SIG-M5 (cell line): ENCODE results near the gene IQSEC1.

Experiments
- DNase-seq: peaks from one replicate; lab custom pipeline; 2025; lab: John Stamatoyannopoulos, UW

Gene IQSEC1

DNA sequence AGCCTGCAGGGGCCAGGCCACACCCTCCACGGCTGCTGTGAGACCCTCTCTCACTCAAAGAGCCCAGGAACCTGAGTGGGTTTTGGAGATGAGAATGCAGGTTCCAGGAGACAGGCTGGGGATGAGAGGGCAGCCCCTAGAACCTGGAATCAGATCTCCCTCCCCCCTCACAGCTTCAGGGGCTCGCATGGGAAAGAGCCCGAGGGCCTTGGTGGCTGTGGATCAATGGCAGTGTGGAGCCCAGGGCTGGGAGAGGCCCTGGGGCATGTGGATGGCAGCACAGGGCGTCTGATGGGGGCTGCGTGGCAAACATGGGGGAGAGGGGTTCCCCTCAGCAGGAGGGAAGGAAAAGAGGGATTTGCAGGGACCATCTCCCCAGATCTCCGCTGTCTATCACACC is 119.0 kb downstream of the IQSEC1 start:
- DNase-seq = no peak

DNA sequence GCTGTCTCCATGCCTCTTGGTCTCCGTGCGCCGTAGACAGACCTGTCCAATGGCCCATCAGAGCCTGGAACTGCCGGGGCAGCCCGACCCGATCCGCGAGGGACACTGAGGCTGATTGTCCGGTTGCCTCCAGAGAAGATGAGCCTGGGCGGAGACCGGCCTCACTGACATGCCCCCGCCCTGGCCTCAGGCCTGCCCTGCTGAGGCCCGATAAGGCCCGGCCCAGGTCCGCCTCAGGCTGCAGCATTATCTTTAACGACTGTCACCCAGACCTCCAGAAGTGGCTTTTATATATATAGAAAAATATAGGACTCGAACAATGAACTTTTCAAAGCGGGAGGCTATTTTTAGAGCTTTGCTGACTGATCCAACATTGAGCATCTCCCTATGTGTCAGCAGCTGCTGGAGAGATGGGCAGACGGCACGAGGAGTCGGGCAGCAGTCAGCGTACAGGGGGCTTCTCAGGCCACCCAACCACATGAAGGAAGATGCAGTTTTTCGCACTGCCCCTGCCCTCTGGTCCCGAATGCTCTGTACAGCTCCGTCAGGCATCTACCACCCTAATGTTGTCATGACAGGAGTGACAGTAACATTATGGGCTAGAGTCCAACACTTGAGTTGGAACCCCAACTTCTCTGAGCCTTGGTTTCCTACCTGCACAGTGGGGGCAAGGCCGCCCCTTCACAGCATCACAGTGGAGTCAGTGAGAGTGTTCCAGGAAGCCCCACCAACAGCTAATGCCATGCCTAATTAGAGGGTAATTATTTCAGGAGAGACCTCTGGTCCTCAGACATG is 119.8 kb downstream of the IQSEC1 start:
- DNase-seq = no peak

GRCh38 chr3:12952343-12953200 is 120.7 kb downstream of the IQSEC1 start:
- DNase-seq = no peak

- DNase-seq = no peak
Observed at GRCh38 chr3:12948891-12949711, 124.1 kb downstream of the IQSEC1 start.

DNA sequence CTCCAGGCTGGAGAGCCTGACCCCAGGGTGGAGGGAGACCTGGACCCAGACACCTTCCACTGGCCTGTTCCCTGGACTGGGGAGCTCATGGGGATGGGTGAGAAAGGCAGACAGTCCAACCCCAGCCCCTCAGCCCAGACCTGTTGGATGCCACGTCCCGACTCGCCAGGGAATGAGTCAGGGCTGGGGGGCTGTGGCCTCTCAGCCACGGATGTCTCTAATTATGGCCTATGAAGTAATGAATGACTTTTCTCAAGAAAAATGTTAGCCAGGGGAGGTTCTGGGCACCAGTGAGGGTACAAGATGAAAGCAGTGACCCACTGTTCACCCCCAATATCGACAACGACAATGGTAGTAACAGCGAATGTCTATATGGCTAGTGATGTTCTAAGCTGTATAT is 124.9 kb downstream of the IQSEC1 start:
- no peak for DNase-seq

GRCh38 chr3:12947504-12948369 is 125.5 kb downstream of the IQSEC1 start:
- DNase-seq = no peak

DNA sequence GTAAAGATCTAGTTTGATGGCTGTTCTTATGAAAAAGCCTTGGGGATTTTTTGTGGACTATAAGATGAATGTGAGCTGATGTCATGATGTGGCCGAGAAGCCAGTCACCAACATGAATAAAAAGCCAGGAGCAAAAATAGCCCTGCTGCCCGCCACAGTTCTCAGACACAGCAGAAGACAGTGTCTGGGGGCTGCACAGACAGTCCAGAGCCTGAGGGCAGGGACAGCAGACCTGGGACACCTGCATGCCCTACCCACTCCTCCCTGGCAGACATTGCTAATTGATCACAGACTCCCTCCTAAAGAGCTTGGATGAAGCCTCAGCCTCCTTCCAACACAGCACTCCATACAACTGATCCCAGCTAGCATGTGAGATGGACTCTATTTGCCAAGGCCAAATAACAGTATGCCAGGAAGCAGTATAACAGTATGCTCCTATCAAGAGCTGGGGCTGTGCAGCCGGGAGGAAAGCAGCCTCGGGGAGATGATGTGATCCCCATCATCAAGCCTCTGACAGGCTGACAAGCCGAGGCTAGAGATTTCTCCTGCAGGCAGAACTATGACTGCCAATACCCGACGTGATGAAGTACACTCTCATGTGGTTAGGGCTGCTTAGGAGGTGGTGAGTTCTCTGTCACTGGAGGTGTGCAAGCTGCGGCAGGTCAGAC is 126.4 kb downstream of the IQSEC1 start:
- no peak for DNase-seq

DNA sequence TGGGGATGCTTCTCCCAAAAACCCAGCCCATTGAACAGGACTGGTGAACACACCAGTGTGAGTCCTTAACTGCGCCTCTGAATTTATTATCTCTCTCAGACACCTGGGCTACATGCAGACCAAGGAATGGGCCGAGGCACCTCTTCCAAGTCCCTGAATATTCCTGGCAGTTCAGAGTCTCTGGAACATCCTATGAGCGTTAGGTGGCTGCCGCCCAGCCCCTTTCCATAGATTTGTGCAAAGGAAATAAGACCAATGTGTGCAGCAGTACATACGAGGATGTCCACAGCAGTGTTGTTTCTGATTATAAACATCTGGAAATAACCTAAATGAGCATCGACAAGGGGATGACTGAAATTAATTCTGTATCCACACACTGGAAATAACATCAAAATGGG is 127.0 kb downstream of the IQSEC1 start:
- no peak for DNase-seq

DNA sequence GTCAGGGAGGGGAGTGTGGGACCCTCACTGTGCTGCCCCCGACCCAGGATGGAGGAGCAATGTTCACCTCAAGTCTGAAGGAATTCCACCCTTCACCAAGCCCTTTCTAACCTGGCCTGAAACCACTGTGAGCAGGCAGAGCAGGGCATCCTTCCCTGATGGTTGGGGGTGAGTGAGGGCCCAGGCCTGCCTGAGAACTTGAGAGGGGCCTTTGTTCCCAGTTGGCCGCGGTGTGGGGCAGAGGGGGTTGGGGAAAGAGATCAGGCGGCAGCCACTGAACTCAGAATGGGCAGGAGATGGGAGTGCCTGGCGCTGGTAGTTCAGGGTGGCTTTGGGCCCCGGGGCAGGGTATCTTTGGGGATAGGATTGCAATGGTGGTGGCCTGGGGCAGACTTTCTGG is 128.4 kb downstream of the IQSEC1 start:
- no peak for DNase-seq

- DNase-seq = no peak
Observed at GRCh38 chr3:12944413-12944812, 128.8 kb downstream of the IQSEC1 start.

- DNase-seq = no peak
Observed at GRCh38 chr3:12943124-12944021, 129.9 kb downstream of the IQSEC1 start.

DNA sequence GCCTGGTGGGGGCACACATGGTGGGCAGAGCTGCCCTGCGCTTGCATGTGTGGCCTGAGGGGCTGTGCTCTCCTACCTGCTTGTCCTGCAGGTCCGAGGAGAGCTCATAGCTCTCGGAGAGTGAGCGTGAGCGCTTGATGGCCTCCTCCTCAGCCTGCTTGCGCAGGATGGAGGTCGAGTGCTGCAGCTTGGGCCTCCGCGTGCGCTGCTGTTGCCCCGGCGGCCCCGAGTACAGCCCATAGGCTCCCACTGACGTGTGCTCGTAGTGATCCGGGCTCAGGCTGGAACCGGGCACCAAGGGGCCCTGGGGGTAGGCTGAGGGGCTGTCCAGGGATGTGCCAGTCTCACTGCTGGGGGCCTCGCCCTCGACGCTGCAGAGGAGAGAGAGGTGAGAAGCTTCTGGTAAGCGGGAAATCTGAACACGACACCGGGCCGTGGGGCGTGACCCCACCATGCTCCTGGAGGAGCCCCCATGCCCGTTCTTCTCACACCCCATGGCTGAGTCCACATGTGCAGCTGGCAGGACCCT is 131.7 kb downstream of the IQSEC1 start:
- no peak for DNase-seq

DNA sequence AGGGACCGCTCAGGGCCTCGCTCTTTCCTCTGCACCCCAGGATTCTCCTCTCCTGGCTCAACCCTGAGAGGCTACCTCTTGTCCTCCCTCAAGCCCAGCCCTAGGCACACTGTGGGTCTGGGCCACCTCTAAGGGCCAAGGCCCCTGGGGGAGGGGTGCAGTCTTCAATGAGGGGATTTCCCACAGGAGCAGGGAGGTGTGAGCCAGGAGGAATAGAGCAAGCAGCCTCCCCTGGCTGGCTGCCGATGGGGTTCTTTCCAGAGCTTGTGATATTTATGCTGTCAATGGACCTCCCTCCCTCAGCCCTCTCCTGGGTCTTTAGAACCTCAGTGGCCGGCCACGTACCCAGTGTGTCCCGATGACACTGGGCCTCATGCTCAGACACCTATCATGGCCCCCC is 132.4 kb downstream of the IQSEC1 start:
- DNase-seq = no peak

DNA sequence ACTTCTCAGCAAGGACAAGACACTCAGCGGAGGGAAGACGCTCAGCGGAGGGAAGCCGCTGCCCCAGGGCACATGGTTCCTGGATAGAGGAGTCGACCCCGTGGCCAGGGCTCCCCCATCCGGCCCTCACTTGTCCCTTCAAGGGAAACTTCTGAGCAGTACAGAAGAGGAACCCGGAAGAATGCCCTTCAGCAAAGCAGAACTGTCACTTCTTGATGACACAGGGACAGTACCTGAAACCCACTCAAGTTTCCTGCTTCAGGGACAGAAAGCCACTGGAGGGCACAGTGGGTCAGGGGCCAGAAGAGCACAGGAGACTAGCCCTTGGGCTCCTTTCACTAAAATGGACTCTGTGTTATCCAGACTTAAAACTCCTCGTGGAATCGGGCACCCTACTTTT is 134.1 kb downstream of the IQSEC1 start:
- no peak for DNase-seq

- DNase-seq = no peak
Observed at GRCh38 chr3:12938258-12938711, 134.9 kb downstream of the IQSEC1 start.

GRCh38 chr3:12935861-12936830 is 137.1 kb downstream of the IQSEC1 start:
- DNase-seq = no peak

GRCh38 chr3:12935023-12935860 is 138.0 kb downstream of the IQSEC1 start:
- DNase-seq = no peak
